Hematopoietic multipotent progenitor cell treated with erythropoietin and hydrocortisone succinate and interleukin-3 and kit ligand, for 15 days (in vitro differentiated cells): Measurements from ENCODE around the gene KAT7.

Experiments used
- DNase-seq: peaks from one replicate; pipeline ENCODE4 v3.0.0-alpha.2; 2015; ENCODE audit warnings: low spot score

The KAT7 gene

GRCh38 chr17:49760932-49761558 is 27.4 kb upstream of the KAT7 start:
- peak; percentile 62 for DNase-seq

- no peak for DNase-seq
These were observed 26.1 kb upstream of the KAT7 start for GRCh38 chr17:49762151-49762941.

- peak; percentile 99 for DNase-seq
These were observed 24.5 kb upstream of the KAT7 start, which contains the start of gene FAM117A for GRCh38 chr17:49763735-49764558. FAM117A (minus strand) TSS chr17:49764131; CDS start chr17:49764087, 44 bp downstream.

- DNase-seq: no peak
These were observed 23.8 kb upstream of the KAT7 start for GRCh38 chr17:49764559-49765180.

- DNase-seq: peak; percentile 72
These were observed 21.5 kb upstream of the KAT7 start for GRCh38 chr17:49766918-49767530.

GRCh38 chr17:49775546-49776260 is 12.8 kb upstream of the KAT7 start:
- peak; percentile 53 for DNase-seq

- peak; percentile 15 for DNase-seq
These were observed 11.8 kb upstream of the KAT7 start for GRCh38 chr17:49776551-49777300.

- DNase-seq: no peak
These were observed 10.9 kb upstream of the KAT7 start for GRCh38 chr17:49777563-49777962.

- DNase-seq: peak; percentile 86
These were observed 9.2 kb upstream of the KAT7 start for GRCh38 chr17:49779156-49779738.

- DNase-seq: peak; percentile 73
These were observed 8.7 kb upstream of the KAT7 start for GRCh38 chr17:49779739-49780231.

- no peak for DNase-seq
These were observed 5.3 kb upstream of the KAT7 start for GRCh38 chr17:49783071-49783715.

- DNase-seq: peak; percentile 65
These were observed 4.7 kb upstream of the KAT7 start for GRCh38 chr17:49783791-49784190.

- no peak for DNase-seq
These were observed 3.8 kb upstream of the KAT7 start for GRCh38 chr17:49784636-49785035.

GRCh38 chr17:49787884-49788477 is 500 bp upstream of the KAT7 start:
- no peak for DNase-seq

- no peak for DNase-seq
These were observed 730 bp downstream of the KAT7 start for GRCh38 chr17:49789243-49789578.

- DNase-seq: no peak
These were observed 4.8 kb downstream of the KAT7 start for GRCh38 chr17:49793309-49793708.

- no peak for DNase-seq
These were observed 6.9 kb downstream of the KAT7 start for GRCh38 chr17:49795372-49795771.

- DNase-seq: no peak
These were observed 9.7 kb downstream of the KAT7 start for GRCh38 chr17:49798182-49798581.

GRCh38 chr17:49798738-49799137 is 10.3 kb downstream of the KAT7 start:
- no peak for DNase-seq
